GM12872 (cell line): Measurements from ENCODE around the gene NCK2.

Source experiments
- CTCF ChIP-seq: IDR thresholded peaks from 3 replicates; pipeline ENCODE4 v1.5.1; 2011; ENCODE audit warnings: low read depth, mild to moderate bottlenecking, low read length, moderate library complexity; ENCODE audit not compliant: insufficient read depth

NCK2 gene

GRCh38 chr2:105760639-105761337, 16.1 kb downstream of the NCK2 start:
- TF ChIP-seq CTCF: no peak

- no peak for TF ChIP-seq CTCF
These were observed 17.3 kb downstream of the NCK2 start for GRCh38 chr2:105761931-105762515.

- no peak for TF ChIP-seq CTCF
These were observed 18.4 kb downstream of the NCK2 start for GRCh38 chr2:105763076-105763475.

GRCh38 chr2:105764059-105764458, 19.3 kb downstream of the NCK2 start:
- TF ChIP-seq CTCF: no peak

- TF ChIP-seq CTCF: no peak
These were observed 20.9 kb downstream of the NCK2 start for GRCh38 chr2:105765415-105766299.

GRCh38 chr2:105766300-105766866, 21.7 kb downstream of the NCK2 start:
- no peak for TF ChIP-seq CTCF

GRCh38 chr2:105768176-105768575, 23.5 kb downstream of the NCK2 start:
- no peak for TF ChIP-seq CTCF
